Panc1 (cell line): Measurements from ENCODE around the gene FAM110A. TPM values are rescaled to one million over a fixed set of nuclear protein-coding genes. Genes with fewer than 3 reads are reported as not detected.

ENCODE experiments used
- ATAC-seq: fragments of 200-7000 bp; cut with Tn5 transposase; 2 replicates; pipeline ENCODE4 v1.9.1; 2020; ENCODE audit warnings: mild to moderate bottlenecking, moderate library complexity
- BruUV-seq: library from RNA; stranded (reverse); fragments of 400-500 nt; replicated peaks from 2 replicates; lab custom pipeline; 2021; lab: Mats Ljungman, UMichigan
- CTCF ChIA-PET: fragments of 300-600 bp; sonication (Branson Sonifier 250); formaldehyde crosslinking; loops from one replicate; lab custom pipeline; 2022; ENCODE audit warnings: antibody characterized with exemption; lab: Charles Lee
- POLR2A ChIA-PET: fragments of 300-600 bp; sonication (Branson Sonifier 250); formaldehyde crosslinking; loops from one replicate; lab custom pipeline; 2022; ENCODE audit warnings: antibody characterized with exemption; lab: Charles Lee
- DNase-seq: peaks from one replicate; pipeline ENCODE4 v3.0.0-alpha.2; 2010; ENCODE audit warnings: low read depth, low spot score
- H3K27ac ChIP-seq: 2 replicates; pipeline ENCODE4 v1.5.1; 2011; ENCODE audit warnings: mild to moderate bottlenecking, low read length, inconsistent platforms
- H3K27me3 ChIP-seq: fragments of 200-500 bp; sonication (Bioruptor generic); 2 replicates; pipeline ENCODE4 v1.6.0; 2014; ENCODE audit warnings: low read length, inconsistent platforms; ENCODE audit not compliant: control insufficient read depth, insufficient read depth
- H3K36me3 ChIP-seq: fragments of 200-500 bp; sonication (Bioruptor generic); 2 replicates; pipeline ENCODE4 v1.5.1; 2014; ENCODE audit warnings: inconsistent platforms, mild to moderate bottlenecking, low read length, moderate library complexity; ENCODE audit not compliant: control insufficient read depth, insufficient read depth
- H3K4me1 ChIP-seq: 2 replicates; pipeline ENCODE4 v1.5.1; 2011; ENCODE audit warnings: inconsistent platforms, mild to moderate bottlenecking, low read length, moderate library complexity; ENCODE audit not compliant: control insufficient read depth, insufficient read depth
- H3K4me3 ChIP-seq, 2 experiments: 2 replicates each; pipeline ENCODE4 v1.5.1; 2011 to 2012; ENCODE audit warnings: low read depth in 2 of 2, low read length in 2 of 2, mild to moderate bottlenecking in 2 of 2, inconsistent platforms in 1 of 2, moderate library complexity in 1 of 2
- H3K9me3 ChIP-seq: fragments of 200-500 bp; sonication (Bioruptor generic); 2 replicates; pipeline ENCODE4 v1.5.1; 2014; ENCODE audit warnings: low read depth, mild to moderate bottlenecking, inconsistent platforms, low read length, moderate library complexity; ENCODE audit not compliant: control insufficient read depth, insufficient read depth
- POLR2AphosphoS5 ChIP-seq: IDR thresholded peaks from 2 replicates; pipeline ENCODE4 v1.6.1; 2012; ENCODE audit warnings: mild to moderate bottlenecking, low read depth, low read length, moderate library complexity
- SIN3A ChIP-seq: IDR thresholded peaks from 2 replicates; pipeline ENCODE4 v1.6.1; 2012; ENCODE audit warnings: low read depth, mild to moderate bottlenecking, low read length, moderate library complexity, borderline replicate concordance; ENCODE audit not compliant: insufficient read depth
- TCF7L2 ChIP-seq: IDR thresholded peaks from 2 replicates; pipeline ENCODE4 v1.6.1; 2011; ENCODE audit warnings: mild to moderate bottlenecking, low read depth, low read length, inconsistent platforms
- in situ Hi-C: cut with HindIII; loops from 2 replicates; pipeline ENCODE4 v1.10.0; 2016; ENCODE audit warnings: low sequenced_read_pairs, low pct_unique_long_range_greater_than_20kb
- intact Hi-C: fragments of 100-400 bp; cut with micrococcal nuclease; formaldehyde crosslinking; loops from one replicate; pipeline ENCODE4 v1.10.0; 2022; ENCODE audit not compliant: unreplicated experiment
- total RNA-seq: library from RNA; stranded (reverse); gene quantifications from one replicate; pipeline ENCODE4 v1.2.1, GENCODE V29; 2021; ENCODE audit not compliant: unreplicated experiment
- TF ChIP-seq, protein P1 (sequence below), 2 experiments: IDR thresholded peaks; 2 replicates each; pipeline ENCODE4 v1.6.1; 2011 to 2012; ENCODE audit warnings: low read depth in 2 of 2, control low read depth in 1 of 2, low read length in 1 of 2, mild to moderate bottlenecking in 1 of 2, moderate library complexity in 1 of 2; ENCODE audit not compliant: insufficient read depth in 1 of 2
- TF ChIP-seq, protein P2 (sequence below): fragments of 450-650 bp; IDR thresholded peaks from 2 replicates; pipeline ENCODE4 v1.5.1; 2017; ENCODE audit warnings: mild to moderate bottlenecking

FAM110A gene
- total RNA-seq, 1 experiment from 2014 or later, result 7.8 TPM

DNA sequence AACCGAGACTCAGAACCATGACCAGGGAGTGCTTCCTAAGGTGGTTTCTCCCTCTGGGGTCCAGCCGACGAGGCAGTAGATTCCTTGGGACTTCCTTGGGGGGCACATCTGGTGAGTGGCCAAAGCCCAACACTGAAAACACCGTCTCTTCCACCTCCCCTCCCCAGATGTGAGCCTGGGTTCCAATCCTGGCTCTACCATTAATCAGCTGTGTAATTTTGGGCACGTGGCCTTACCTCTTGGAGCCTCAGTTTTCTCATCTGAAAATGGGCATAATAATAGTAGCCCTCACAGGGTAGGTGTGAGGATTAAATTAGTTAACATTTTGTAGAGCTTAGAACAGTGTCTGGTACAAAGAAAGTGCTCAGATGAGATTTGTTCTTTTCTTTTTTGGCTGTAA lies 5.5 kb downstream of the FAM110A start:
- peaks cover 15% of the 10 kb centered on the region for H3K4me1 ChIP-seq
- no peak overlapping the region for H3K4me3 ChIP-seq
- in situ Hi-C loops, result no loop called here
- no peak for DNase-seq
- intact Hi-C loops, result no loop called here
- no peak for ATAC-seq
- CTCF ChIA-PET, result no interaction called here
- no peaks in the 10 kb centered on the region for H3K9me3 ChIP-seq
- H3K27me3 ChIP-seq, result no peaks in the 10 kb centered on the region
- no TSS peak for BruUV-seq
- TF ChIP-seq, protein P1, sequence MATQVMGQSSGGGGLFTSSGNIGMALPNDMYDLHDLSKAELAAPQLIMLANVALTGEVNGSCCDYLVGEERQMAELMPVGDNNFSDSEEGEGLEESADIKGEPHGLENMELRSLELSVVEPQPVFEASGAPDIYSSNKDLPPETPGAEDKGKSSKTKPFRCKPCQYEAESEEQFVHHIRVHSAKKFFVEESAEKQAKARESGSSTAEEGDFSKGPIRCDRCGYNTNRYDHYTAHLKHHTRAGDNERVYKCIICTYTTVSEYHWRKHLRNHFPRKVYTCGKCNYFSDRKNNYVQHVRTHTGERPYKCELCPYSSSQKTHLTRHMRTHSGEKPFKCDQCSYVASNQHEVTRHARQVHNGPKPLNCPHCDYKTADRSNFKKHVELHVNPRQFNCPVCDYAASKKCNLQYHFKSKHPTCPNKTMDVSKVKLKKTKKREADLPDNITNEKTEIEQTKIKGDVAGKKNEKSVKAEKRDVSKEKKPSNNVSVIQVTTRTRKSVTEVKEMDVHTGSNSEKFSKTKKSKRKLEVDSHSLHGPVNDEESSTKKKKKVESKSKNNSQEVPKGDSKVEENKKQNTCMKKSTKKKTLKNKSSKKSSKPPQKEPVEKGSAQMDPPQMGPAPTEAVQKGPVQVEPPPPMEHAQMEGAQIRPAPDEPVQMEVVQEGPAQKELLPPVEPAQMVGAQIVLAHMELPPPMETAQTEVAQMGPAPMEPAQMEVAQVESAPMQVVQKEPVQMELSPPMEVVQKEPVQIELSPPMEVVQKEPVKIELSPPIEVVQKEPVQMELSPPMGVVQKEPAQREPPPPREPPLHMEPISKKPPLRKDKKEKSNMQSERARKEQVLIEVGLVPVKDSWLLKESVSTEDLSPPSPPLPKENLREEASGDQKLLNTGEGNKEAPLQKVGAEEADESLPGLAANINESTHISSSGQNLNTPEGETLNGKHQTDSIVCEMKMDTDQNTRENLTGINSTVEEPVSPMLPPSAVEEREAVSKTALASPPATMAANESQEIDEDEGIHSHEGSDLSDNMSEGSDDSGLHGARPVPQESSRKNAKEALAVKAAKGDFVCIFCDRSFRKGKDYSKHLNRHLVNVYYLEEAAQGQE (IDR thresholded peaks at IDR 0.05; ENCODE audit: insufficient read depth in 1 of 2, low read depth in 2 of 2, low read length in 1 of 2), result no peak
- TF ChIP-seq POLR2AphosphoS5, result no peak
- no peak for TF ChIP-seq TCF7L2
- TF ChIP-seq, protein P2, sequence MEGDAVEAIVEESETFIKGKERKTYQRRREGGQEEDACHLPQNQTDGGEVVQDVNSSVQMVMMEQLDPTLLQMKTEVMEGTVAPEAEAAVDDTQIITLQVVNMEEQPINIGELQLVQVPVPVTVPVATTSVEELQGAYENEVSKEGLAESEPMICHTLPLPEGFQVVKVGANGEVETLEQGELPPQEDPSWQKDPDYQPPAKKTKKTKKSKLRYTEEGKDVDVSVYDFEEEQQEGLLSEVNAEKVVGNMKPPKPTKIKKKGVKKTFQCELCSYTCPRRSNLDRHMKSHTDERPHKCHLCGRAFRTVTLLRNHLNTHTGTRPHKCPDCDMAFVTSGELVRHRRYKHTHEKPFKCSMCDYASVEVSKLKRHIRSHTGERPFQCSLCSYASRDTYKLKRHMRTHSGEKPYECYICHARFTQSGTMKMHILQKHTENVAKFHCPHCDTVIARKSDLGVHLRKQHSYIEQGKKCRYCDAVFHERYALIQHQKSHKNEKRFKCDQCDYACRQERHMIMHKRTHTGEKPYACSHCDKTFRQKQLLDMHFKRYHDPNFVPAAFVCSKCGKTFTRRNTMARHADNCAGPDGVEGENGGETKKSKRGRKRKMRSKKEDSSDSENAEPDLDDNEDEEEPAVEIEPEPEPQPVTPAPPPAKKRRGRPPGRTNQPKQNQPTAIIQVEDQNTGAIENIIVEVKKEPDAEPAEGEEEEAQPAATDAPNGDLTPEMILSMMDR, result no peak
- TF ChIP-seq SIN3A, result no peak
- peaks cover 3% of the 10 kb centered on the region; the same call in 1 of the 2 replicates for H3K36me3 ChIP-seq
- no peak overlapping the region for H3K27ac ChIP-seq
- POLR2A ChIA-PET, result no interaction called here

DNA sequence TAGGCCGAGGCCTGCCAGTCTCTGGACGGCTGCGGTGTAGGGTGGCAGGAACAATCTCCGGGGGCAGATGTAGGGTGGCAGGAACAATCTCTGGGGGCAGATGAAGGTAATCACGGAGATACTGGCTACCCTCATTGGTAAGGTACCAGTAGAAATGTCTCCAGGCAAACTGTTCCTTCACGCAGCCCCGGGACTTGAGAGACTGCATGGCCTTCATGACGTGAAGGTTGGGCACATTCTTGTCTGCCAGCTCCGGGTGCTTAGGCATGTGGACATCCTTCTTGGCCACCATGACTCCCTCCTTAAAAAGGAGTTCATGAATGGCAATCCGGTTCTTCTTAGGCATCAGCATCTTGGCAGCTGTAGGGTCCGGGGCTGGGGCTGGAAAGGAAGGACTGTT lies 6.1 kb downstream of the FAM110A start:
- ChIA-PET CTCF (no interaction called here), POLR2A (no interaction called here)
- peaks cover 13% of the 10 kb centered on the region for H3K4me1 ChIP-seq
- BruUV-seq, result no TSS peak
- TF ChIP-seq SIN3A (no peak), POLR2AphosphoS5 (no peak), TCF7L2 (no peak)
- TF ChIP-seq, protein P2, result no peak
- TF ChIP-seq, protein P1 (IDR thresholded peaks at IDR 0.05; ENCODE audit: insufficient read depth in 1 of 2, low read depth in 2 of 2, low read length in 1 of 2), result no peak
- H3K4me3 ChIP-seq, result no peak overlapping the region
- in situ Hi-C loops (no loop called here), intact Hi-C loops (no loop called here)
- no peaks in the 10 kb centered on the region for H3K9me3 ChIP-seq
- ATAC-seq (no peak), DNase-seq (no peak)
- no peaks in the 10 kb centered on the region for H3K27me3 ChIP-seq
- H3K27ac ChIP-seq, result no peak overlapping the region
- peaks cover 3% of the 10 kb centered on the region; the same call in 1 of the 2 replicates for H3K36me3 ChIP-seq
